Fibroblast of lung (primary cell): ENCODE measurements around the gene TRIM72.

Experiments used
- CTCF ChIP-seq, 2 donors: IDR thresholded peaks in 1 of 2; conservative IDR thresholded peaks in 1 of 2; 1 replicate in 1 of 2; 2 replicates in 1 of 2; pipeline ENCODE4 v1.5.1; 2011 to 2012; ENCODE audit warnings: low read length in 2 of 2, control low read depth in 1 of 2, inconsistent platforms in 1 of 2, low read depth in 1 of 2, mild to moderate bottlenecking in 1 of 2
- EZH2 ChIP-seq: IDR thresholded peaks from 2 replicates; pipeline ENCODE4 v1.5.1; 2012; ENCODE audit warnings: low read length, control low read depth, mild to moderate bottlenecking; ENCODE audit errors: missing control alignments

- TF ChIP-seq CTCF (conservative IDR thresholded peaks at IDR 0.05 in 1 of 2, IDR thresholded peaks at IDR 0.05 in 1 of 2; ENCODE audit: low read depth in 1 of 2, low read length in 2 of 2), result no peak
- no peak for TF ChIP-seq EZH2
Observed at GRCh38 chr16:31268033-31268365, 54.1 kb downstream of the TRIM72 start.
